DMS153 treated with DMSO at 0.1 percent for 48 hours (cell line): ENCODE data around the gene RPS6KL1.

ENCODE experiments used
- DNase-seq: peaks from one replicate; lab custom pipeline; 2025; ENCODE audit not compliant: unreplicated experiment; lab: John Stamatoyannopoulos, UW

The RPS6KL1 gene

GRCh38 chr14:74913986-74914573, 9.0 kb downstream of the RPS6KL1 start:
- no peak for DNase-seq

- no peak for DNase-seq
These were observed 9.6 kb downstream of the RPS6KL1 start for GRCh38 chr14:74913393-74913910.

- DNase-seq: no peak
These were observed 10.3 kb downstream of the RPS6KL1 start for GRCh38 chr14:74912801-74913200.

- no peak for DNase-seq
These were observed 10.9 kb downstream of the RPS6KL1 start for GRCh38 chr14:74912111-74912510.

GRCh38 chr14:74911704-74912103, 11.4 kb downstream of the RPS6KL1 start:
- DNase-seq: no peak

- DNase-seq: no peak
These were observed 11.8 kb downstream of the RPS6KL1 start for GRCh38 chr14:74911221-74911620.

- DNase-seq: no peak
These were observed 12.5 kb downstream of the RPS6KL1 start for GRCh38 chr14:74910556-74910955.

GRCh38 chr14:74909911-74910310, 13.1 kb downstream of the RPS6KL1 start:
- DNase-seq: no peak

GRCh38 chr14:74909501-74909900, 13.6 kb downstream of the RPS6KL1 start:
- DNase-seq: no peak

- DNase-seq: no peak
These were observed 14.2 kb downstream of the RPS6KL1 start for GRCh38 chr14:74908861-74909341.

GRCh38 chr14:74907744-74908143, 15.3 kb downstream of the RPS6KL1 start:
- DNase-seq: no peak

- DNase-seq: no peak
These were observed 16.0 kb downstream of the RPS6KL1 start for GRCh38 chr14:74906925-74907521.

- no peak for DNase-seq
These were observed 17.4 kb downstream of the RPS6KL1 start for GRCh38 chr14:74905595-74906142.

- no peak for DNase-seq
These were observed 18.2 kb downstream of the RPS6KL1 start for GRCh38 chr14:74904635-74905503.

- no peak for DNase-seq
These were observed 19.9 kb downstream of the RPS6KL1 start for GRCh38 chr14:74902941-74903705.

- no peak for DNase-seq
These were observed 24.4 kb downstream of the RPS6KL1 start for GRCh38 chr14:74898694-74899093.

GRCh38 chr14:74898083-74898482, 25.0 kb downstream of the RPS6KL1 start:
- no peak for DNase-seq

- DNase-seq: no peak
These were observed 25.4 kb downstream of the RPS6KL1 start for GRCh38 chr14:74897642-74898041.

- DNase-seq: no peak
These were observed 26.7 kb downstream of the RPS6KL1 start for GRCh38 chr14:74896400-74896799.

- DNase-seq: no peak
These were observed 29.4 kb downstream of the RPS6KL1 start for GRCh38 chr14:74893614-74894091.

GRCh38 chr14:74892745-74893144, 30.3 kb downstream of the RPS6KL1 start:
- DNase-seq: no peak
